Endothelial cell of umbilical vein (primary cell): ENCODE measurements around the gene GNAQ. TPM values are rescaled to one million over a fixed set of nuclear protein-coding genes. Genes with fewer than 3 reads are reported as not detected.
A peak's percentile ranks its signal among the peaks of the same experiment; 100 is the strongest.

Experiments used
- BruUV-seq: library from RNA; stranded (reverse); fragments of 400-500 nt; replicated peaks from 2 replicates; lab custom pipeline; 2021; lab: Mats Ljungman, UMichigan
- CTCF ChIA-PET: fragments of 300-600, 350-600 bp; sonication (Branson Sonifier 250); formaldehyde crosslinking; loops from one replicate; lab custom pipeline; 2021; ENCODE audit warnings: antibody characterized with exemption, inconsistent platforms; lab: Charles Lee
- POLR2A ChIA-PET: fragments of 300-600, 350-600 bp; sonication (Branson Sonifier 250); formaldehyde crosslinking; loops from one replicate; lab custom pipeline; 2021; ENCODE audit warnings: antibody characterized with exemption, inconsistent platforms; lab: Charles Lee
- DNase-seq: peaks from one replicate; pipeline ENCODE4 v3.0.0-alpha.2; 2011; ENCODE audit warnings: low read depth, low spot score
- FAIRE-seq: peaks from 2 replicates; lab custom pipeline; 2011; peaks lifted over from hg19 to GRCh38; lab: Jason Lieb, UNC
- H2AFZ ChIP-seq: 2 replicates; pipeline ENCODE4 v1.6.0; 2012; ENCODE audit warnings: low read depth, low read length, control low read depth, inconsistent platforms
- H3K27ac ChIP-seq: 2 replicates; pipeline ENCODE4 v1.5.1; 2011; ENCODE audit warnings: low read depth, mild to moderate bottlenecking, control low read depth, low read length, moderate library complexity; ENCODE audit not compliant: insufficient read depth
- H3K27me3 ChIP-seq, 2 experiments: 2 replicates each; pipeline versions ENCODE4 v1.6.0 to v1.6.1; 2011; ENCODE audit warnings: low read length in 2 of 2, mixed read lengths in 1 of 2; ENCODE audit not compliant: control insufficient read depth in 2 of 2, insufficient read depth in 2 of 2
- H3K36me3 ChIP-seq, 2 experiments: 2 replicates in 1 of 2; 3 replicates in 1 of 2; pipeline ENCODE4 v1.5.1; 2011; ENCODE audit warnings: low read length in 2 of 2, mild to moderate bottlenecking in 1 of 2, moderate library complexity in 1 of 2; ENCODE audit not compliant: control insufficient read depth in 2 of 2, insufficient read depth in 2 of 2; ENCODE audit errors: extremely low read depth in 1 of 2
- H3K4me1 ChIP-seq: 3 replicates; pipeline ENCODE4 v1.5.1; 2011; ENCODE audit warnings: mild to moderate bottlenecking, low read length; ENCODE audit not compliant: control insufficient read depth, insufficient read depth; ENCODE audit errors: extremely low read depth
- H3K4me2 ChIP-seq: 2 replicates; pipeline ENCODE4 v1.6.1; 2011; ENCODE audit warnings: low read length, control low read depth, mixed read lengths; ENCODE audit not compliant: insufficient read depth
- H3K4me3 ChIP-seq, 3 experiments: fragments of 200-600 bp in 1 of 3; sonication (generic), shearing (Covaris generic) in 1 of 3; replicated peaks in 1 of 3; 2 replicates each; pipeline ENCODE4 v1.5.1; 2011 to 2016; ENCODE audit warnings: control low read depth in 3 of 3, low read length in 3 of 3, mild to moderate bottlenecking in 2 of 3, inconsistent platforms in 1 of 3, low read depth in 1 of 3, moderate library complexity in 1 of 3; ENCODE audit not compliant: insufficient read depth in 1 of 3
- H3K79me2 ChIP-seq: 2 replicates; pipeline ENCODE4 v1.6.0; 2012; ENCODE audit warnings: low read length, inconsistent platforms; ENCODE audit not compliant: control insufficient read depth, insufficient read depth
- H3K9ac ChIP-seq: replicated peaks from 2 replicates; pipeline ENCODE3; 2011; ENCODE audit warnings: low read length, control low read depth; ENCODE audit not compliant: insufficient read depth; ENCODE audit errors: extremely low read depth
- H3K9me1 ChIP-seq: replicated peaks from 3 replicates; pipeline ENCODE4 v1.6.0; 2011; ENCODE audit warnings: mild to moderate bottlenecking, low read length; ENCODE audit not compliant: control insufficient read depth, insufficient read depth; ENCODE audit errors: extremely low read depth
- H3K9me3 ChIP-seq: replicated peaks from 2 replicates; pipeline ENCODE4 v1.5.1; 2012; ENCODE audit warnings: low read length, inconsistent platforms; ENCODE audit not compliant: control insufficient read depth, insufficient read depth
- H4K20me1 ChIP-seq: replicated peaks from 2 replicates; pipeline ENCODE3; 2011; ENCODE audit warnings: mild to moderate bottlenecking, low read length; ENCODE audit not compliant: control insufficient read depth, insufficient read depth; ENCODE audit errors: extremely low read depth
- CTCF ChIP-seq, 2 donors: IDR thresholded peaks; 1 replicate in 1 of 2; 2 replicates in 1 of 2; pipeline ENCODE4 v1.5.1; 2011; ENCODE audit warnings: low read length in 2 of 2, mild to moderate bottlenecking in 2 of 2, moderate library complexity in 2 of 2, control low read depth in 1 of 2, inconsistent platforms in 1 of 2, low read depth in 1 of 2; ENCODE audit not compliant: insufficient read depth in 1 of 2; ENCODE audit errors: extremely low read depth in 1 of 2
- EZH2 ChIP-seq: IDR thresholded peaks from 2 replicates; pipeline ENCODE4 v1.6.1; 2012; ENCODE audit warnings: borderline replicate concordance, low read depth, mild to moderate bottlenecking, moderate library complexity, low read length, inconsistent platforms; ENCODE audit not compliant: severe bottlenecking
- FOS ChIP-seq: IDR thresholded peaks from 2 replicates; pipeline ENCODE4 v1.6.1; 2011; ENCODE audit warnings: mild to moderate bottlenecking, low read length, moderate library complexity, borderline replicate concordance; ENCODE audit not compliant: insufficient read depth
- GATA2 ChIP-seq: IDR thresholded peaks from 2 replicates; pipeline ENCODE4 v1.7.0; 2011; ENCODE audit warnings: low read depth, mild to moderate bottlenecking, moderate library complexity, mixed read lengths, low read length; ENCODE audit not compliant: insufficient read length, insufficient read depth
- JUN ChIP-seq: IDR thresholded peaks from 2 replicates; pipeline ENCODE4 v1.6.1; 2011; ENCODE audit warnings: borderline replicate concordance, low read depth; ENCODE audit not compliant: insufficient read length, insufficient read depth
- MAX ChIP-seq: IDR thresholded peaks from 2 replicates; pipeline ENCODE4 v1.6.1; 2011; ENCODE audit not compliant: insufficient read depth, insufficient read length
- MYC ChIP-seq: IDR thresholded peaks from one replicate; pipeline ENCODE4 v1.6.1; 2011; ENCODE audit warnings: mild to moderate bottlenecking, low read depth, low read length
- POLR2A ChIP-seq: IDR thresholded peaks from 2 replicates; pipeline ENCODE4 v1.6.1; 2012; ENCODE audit warnings: low read depth, mild to moderate bottlenecking, control low read depth, low read length
- POLR2AphosphoS5 ChIP-seq: IDR thresholded peaks from 2 replicates; pipeline ENCODE4 v1.6.1; 2012; ENCODE audit warnings: low read depth, mild to moderate bottlenecking, control low read depth, low read length, moderate library complexity; ENCODE audit not compliant: insufficient read depth
- dilution Hi-C: fragments of 300-500 bp; cut with MboI; formaldehyde crosslinking; loops from one replicate; pipeline ENCODE4 v1.15.0; 2019; ENCODE audit warnings: low sequenced_read_pairs; ENCODE audit not compliant: extremely low pct_ligation_motif_present
- intact Hi-C: fragments of 100-400 bp; cut with micrococcal nuclease; formaldehyde crosslinking; loops from one replicate; pipeline ENCODE4 v1.10.0; 2022
- polyA plus RNA-seq, 4 experiments: library from polyadenylated mRNA; depleted of rRNA in 3 of 4; stranded (reverse) in 3 of 4; unstranded in 1 of 4; fragments of >200 nt; gene quantifications; 2 replicates each; pipeline versions ENCODE4 v1.2.1 to v1.2.3, GENCODE V29; 2011 to 2012; ENCODE audit warnings: missing spikeins in 1 of 4
- total RNA-seq: library from RNA; stranded (reverse); gene quantifications from 2 replicates; pipeline ENCODE4 v1.2.3, GENCODE V29; 2021

The GNAQ gene
- total and polyA plus RNA-seq, 2 donors (not counting 3 experiments of a cell fraction or from before 2014, with no cell fraction given), result 26.1 to 67.3 TPM

GRCh38 chr9:77892171-77892570, 139.4 kb downstream of the GNAQ start:
- FAIRE-seq (no peak), DNase-seq (no peak)
- Histone ChIP-seq H3K36me3 (peaks cover 0 to 2% of the 10 kb centered on the region in 2 experiments), H3K79me2 (peaks cover 8% of the 10 kb centered on the region), H4K20me1 (no peaks in the 10 kb centered on the region), H3K27ac (no peak overlapping the region), H3K4me2 (no peak overlapping the region), H2AFZ (no peak overlapping the region), H3K4me3 (no peak overlapping the region), H3K4me1 (peaks cover 7% of the 10 kb centered on the region), H3K9me3 (no peaks in the 10 kb centered on the region), H3K9me1 (no peaks in the 10 kb centered on the region), H3K9ac (no peak overlapping the region), H3K27me3 (no peaks in the 10 kb centered on the region)
- ChIA-PET POLR2A (no interaction called here), CTCF (interaction anchor here (0.7 to 1.8 kb wide), 3 partner anchors 19 to 85 kb away, joined by 3 to 6 read pairs (median 3); no protein-coding TSS in a partner anchor)
- dilution Hi-C loops, result no loop called here
- no peak for TF ChIP-seq CTCF (IDR thresholded peaks at IDR 0.05; ENCODE audit: extremely low read depth in 1 of 2, insufficient read depth in 1 of 2, low read depth in 1 of 2, low read length in 2 of 2)
- intact Hi-C loops, result no loop called here
- no TSS peak for BruUV-seq

- no TSS peak for BruUV-seq
- H3K27ac ChIP-seq, result no peak overlapping the region
- H4K20me1 ChIP-seq, result no peaks in the 10 kb centered on the region
- no peaks in the 10 kb centered on the region for H3K27me3 ChIP-seq
- H3K4me1 ChIP-seq, result no peaks in the 10 kb centered on the region
- H2AFZ ChIP-seq, result no peak overlapping the region
- peaks cover 0 to 2% of the 10 kb centered on the region in 2 experiments for H3K36me3 ChIP-seq
- ChIA-PET CTCF (interaction anchor here (1.1 kb wide), 1 partner anchor 10 kb away, joined by 3 read pairs; no protein-coding TSS in a partner anchor), POLR2A (no interaction called here)
- H3K9me3 ChIP-seq, result no peaks in the 10 kb centered on the region
- peak; percentile 42 for FAIRE-seq
- H3K9ac ChIP-seq, result no peak overlapping the region
- no peaks in the 10 kb centered on the region for H3K9me1 ChIP-seq
- no peak for TF ChIP-seq POLR2A
- no peak for TF ChIP-seq CTCF (IDR thresholded peaks at IDR 0.05; ENCODE audit: extremely low read depth in 1 of 2, insufficient read depth in 1 of 2, low read depth in 1 of 2, low read length in 2 of 2)
- TF ChIP-seq FOS, result no peak
- no peak for TF ChIP-seq GATA2
- no peak for TF ChIP-seq JUN
- no peak for TF ChIP-seq POLR2AphosphoS5
- TF ChIP-seq MAX, result no peak
- no peak for TF ChIP-seq EZH2
- no peak for TF ChIP-seq MYC
- no peak for DNase-seq
- H3K4me2 ChIP-seq, result no peak overlapping the region
- H3K4me3 ChIP-seq, result no peak overlapping the region
- dilution Hi-C loops, result no loop called here
- intact Hi-C loops, result no loop called here
- H3K79me2 ChIP-seq, result peaks cover 8% of the 10 kb centered on the region
Observed at GRCh38 chr9:77891128-77891800, 140.3 kb downstream of the GNAQ start.
